H9 (cell line): ENCODE measurements around the gene FAM3C. TPM values are rescaled to one million over a fixed set of nuclear protein-coding genes. Genes with fewer than 3 reads are reported as not detected.

ENCODE experiments used
- DNase-seq: peaks from one replicate; pipeline ENCODE4 v3.0.0-alpha.2; 2017
- H2AFZ ChIP-seq: one replicate; pipeline ENCODE4 v1.6.1; 2013; ENCODE audit warnings: mild to moderate bottlenecking, low read length, control low read depth, moderate library complexity
- H2AK5ac ChIP-seq: 2 replicates; pipeline ENCODE4 v1.6.1; 2013; ENCODE audit warnings: low read length, control low read depth, mixed read lengths; ENCODE audit not compliant: insufficient read length
- H2BK120ac ChIP-seq: one replicate; pipeline ENCODE4 v1.6.1; 2013; ENCODE audit warnings: low read depth, mild to moderate bottlenecking, low read length, control low read depth, inconsistent platforms; ENCODE audit not compliant: poor library complexity, severe bottlenecking
- H2BK12ac ChIP-seq: 2 replicates; pipeline ENCODE4 v1.6.1; 2013; ENCODE audit warnings: low read length, control low read depth, mixed read lengths, low read depth; ENCODE audit not compliant: insufficient read length
- H2BK15ac ChIP-seq: 2 replicates; pipeline ENCODE4 v1.6.1; 2013; ENCODE audit warnings: low read depth, low read length, control low read depth
- H2BK20ac ChIP-seq: one replicate; pipeline ENCODE4 v1.6.1; 2013; ENCODE audit warnings: low read depth, mild to moderate bottlenecking, low read length, control low read depth, inconsistent platforms; ENCODE audit not compliant: poor library complexity, severe bottlenecking
- H2BK5ac ChIP-seq: 2 replicates; pipeline ENCODE4 v1.6.1; 2013; ENCODE audit warnings: low read length, control low read depth, mixed read lengths; ENCODE audit not compliant: insufficient read length
- H3K14ac ChIP-seq: 2 replicates; pipeline ENCODE4 v1.6.1; 2013; ENCODE audit warnings: low read length, control low read depth; ENCODE audit not compliant: insufficient read depth
- H3K18ac ChIP-seq: 2 replicates; pipeline ENCODE4 v1.6.1; 2013; ENCODE audit warnings: low read depth, mild to moderate bottlenecking, mixed read lengths, low read length, control low read depth; ENCODE audit not compliant: insufficient read length
- H3K23ac ChIP-seq: 2 replicates; pipeline ENCODE4 v1.6.1; 2013; ENCODE audit warnings: low read length, control low read depth, mixed read lengths, low read depth; ENCODE audit not compliant: insufficient read length
- H3K23me2 ChIP-seq: 2 replicates; pipeline ENCODE4 v1.6.1; 2013; ENCODE audit warnings: low read depth, mild to moderate bottlenecking, mixed read lengths, low read length, control low read depth; ENCODE audit not compliant: insufficient read length, poor library complexity, severe bottlenecking
- H3K27ac ChIP-seq: 2 replicates; pipeline ENCODE4 v1.5.1; 2013; ENCODE audit warnings: low read length, control low read depth, mixed read lengths, low read depth; ENCODE audit not compliant: insufficient read length
- H3K27me3 ChIP-seq: 2 replicates; pipeline ENCODE4 v1.6.1; 2013; ENCODE audit warnings: low read length, control low read depth, inconsistent platforms; ENCODE audit not compliant: insufficient read depth
- H3K4ac ChIP-seq: 2 replicates; pipeline ENCODE4 v1.6.1; 2013; ENCODE audit warnings: low read depth, mild to moderate bottlenecking, control low read depth, inconsistent platforms, low read length, moderate library complexity
- H3K4me1 ChIP-seq: 2 replicates; pipeline ENCODE4 v1.6.1; 2013; ENCODE audit warnings: low read length, control low read depth, inconsistent platforms; ENCODE audit not compliant: insufficient read depth
- H3K4me2 ChIP-seq: 2 replicates; pipeline ENCODE4 v1.6.1; 2013; ENCODE audit warnings: low read length, control low read depth, mixed read lengths; ENCODE audit not compliant: insufficient read length, insufficient read depth
- H3K56ac ChIP-seq: 2 replicates; pipeline ENCODE4 v1.6.1; 2013; ENCODE audit warnings: low read depth, mild to moderate bottlenecking, mixed read lengths, low read length, control low read depth; ENCODE audit not compliant: insufficient read length
- H3K79me1 ChIP-seq: 2 replicates; pipeline ENCODE4 v1.6.1; 2013; ENCODE audit warnings: low read depth, mild to moderate bottlenecking, moderate library complexity, low read length, control low read depth, inconsistent platforms; ENCODE audit not compliant: insufficient read depth, poor library complexity, severe bottlenecking
- H3K79me2 ChIP-seq: 2 replicates; pipeline ENCODE4 v1.6.1; 2013; ENCODE audit warnings: low read length, control low read depth, inconsistent platforms; ENCODE audit not compliant: insufficient read depth
- H3K9ac ChIP-seq: 2 replicates; pipeline ENCODE4 v1.6.1; 2013; ENCODE audit warnings: low read length, control low read depth, mixed read lengths; ENCODE audit not compliant: insufficient read length; ENCODE audit errors: extremely low read depth
- H3K9me3 ChIP-seq: one replicate; pipeline ENCODE4 v1.6.1; 2013; ENCODE audit warnings: low read depth, low read length, inconsistent platforms; ENCODE audit not compliant: control insufficient read depth
- H3T11ph ChIP-seq: one replicate; pipeline ENCODE4 v1.6.1; 2013; ENCODE audit warnings: mild to moderate bottlenecking, low read length, control low read depth, inconsistent platforms
- H4K20me1 ChIP-seq: one replicate; pipeline ENCODE4 v1.6.1; 2013; ENCODE audit not compliant: control insufficient read depth, insufficient read length, insufficient read depth
- H4K5ac ChIP-seq: 2 replicates; pipeline ENCODE4 v1.6.1; 2013; ENCODE audit warnings: low read depth, mild to moderate bottlenecking, mixed read lengths, low read length, control low read depth; ENCODE audit not compliant: insufficient read length
- H4K8ac ChIP-seq: replicated peaks from 2 replicates; pipeline ENCODE4 v1.6.1; 2013; ENCODE audit warnings: low read length, control low read depth, mixed read lengths, low read depth; ENCODE audit not compliant: insufficient read length
- H4K91ac ChIP-seq: 2 replicates; pipeline ENCODE4 v1.6.1; 2013; ENCODE audit warnings: low read depth, mild to moderate bottlenecking, moderate library complexity, mixed read lengths, low read length, control low read depth; ENCODE audit not compliant: insufficient read length
- H3K27ac Mint-ChIP-seq, 3 experiments: 2 replicates in 2 of 3; 3 replicates in 1 of 3; pipeline ENCODE4 v1.8.0; 2020 to 2021; ENCODE audit warnings: mixed read lengths in 3 of 3, mild to moderate bottlenecking in 1 of 3, moderate library complexity in 1 of 3
- H3K27me3 Mint-ChIP-seq: 2 replicates; pipeline ENCODE4 v1.8.0; 2021; ENCODE audit warnings: low read depth, mild to moderate bottlenecking, moderate library complexity, mixed read lengths
- H3K36me3 Mint-ChIP-seq, 3 experiments: 2 replicates in 2 of 3; 3 replicates in 1 of 3; pipeline ENCODE4 v1.8.0; 2020 to 2021; ENCODE audit warnings: low read depth in 3 of 3, mixed read lengths in 3 of 3; ENCODE audit not compliant: insufficient read depth in 1 of 3
- H3K4me1 Mint-ChIP-seq, 2 experiments: 2 replicates each; pipeline ENCODE4 v1.8.0; 2020; ENCODE audit warnings: mixed read lengths in 2 of 2
- H3K4me3 Mint-ChIP-seq, 2 experiments: 2 replicates in 1 of 2; 3 replicates in 1 of 2; pipeline ENCODE4 v1.8.0; 2020 to 2021; ENCODE audit warnings: mild to moderate bottlenecking in 2 of 2, mixed read lengths in 2 of 2, moderate library complexity in 1 of 2
- H3K9me3 Mint-ChIP-seq, 2 experiments: 2 replicates in 1 of 2; 3 replicates in 1 of 2; pipeline ENCODE4 v1.8.0; 2020; ENCODE audit warnings: mild to moderate bottlenecking in 2 of 2, mixed read lengths in 2 of 2, moderate library complexity in 1 of 2
- WGBS: extraction: QIAGEN DNeasy Blood & Tissue Kit; methylation state at CpG from one replicate; pipeline ENCODE4 v1.1.7; 2013; ENCODE audit warnings: missing lambda C conversion rate, low lambda C conversion rate, mixed read lengths; ENCODE audit not compliant: insufficient read length; ENCODE audit errors: extremely low coverage; 5-methylcytosine and 5-hydroxymethylcytosine counted together
- total RNA-seq: library from RNA; stranded (reverse); gene quantifications from 2 replicates; pipeline ENCODE4 v1.2.1, GENCODE V29; 2021
- TF ChIP-seq, protein P1 (sequence below): fragments of 200-600 bp; sonication (generic); conservative IDR thresholded peaks from 3 replicates; pipeline ENCODE4 v1.8.0; 2021; ENCODE audit warnings: antibody characterized with exemption, mild to moderate bottlenecking

The FAM3C gene
- total RNA-seq, 1 experiment from 2014 or later = 64.5 TPM

DNA sequence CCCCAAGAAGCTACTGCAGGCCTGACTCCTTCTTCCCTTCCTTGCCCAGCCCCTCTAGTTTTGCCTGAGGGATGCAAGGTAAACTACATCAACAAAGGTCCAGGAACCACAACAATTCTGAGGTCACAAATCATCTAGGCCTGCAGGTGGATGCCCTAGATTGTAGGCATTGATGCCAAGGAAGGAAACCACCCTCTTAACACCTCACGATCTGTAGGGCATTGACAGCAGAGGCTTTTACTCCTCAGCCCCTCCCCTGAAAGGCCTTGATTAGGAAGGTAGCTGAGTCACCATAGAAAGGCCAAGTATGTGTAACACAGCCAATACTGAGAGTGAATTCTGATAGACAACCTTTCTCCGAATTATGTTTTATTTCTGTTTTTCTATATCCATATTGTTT is 46.7 kb upstream of the FAM3C start:
- Histone ChIP-seq H2BK120ac (no peak overlapping the region), H2AK5ac (no peak overlapping the region), H3K18ac (no peak overlapping the region), H3K4me2 (no peak overlapping the region), H2BK12ac (no peak overlapping the region), H2BK20ac (no peak overlapping the region), H3K79me2 (no peaks in the 10 kb centered on the region), H3K23me2 (no peaks in the 10 kb centered on the region), H4K91ac (no peak overlapping the region), H3K23ac (no peak overlapping the region), H3K14ac (no peak overlapping the region), H4K20me1 (no peaks in the 10 kb centered on the region), H2BK15ac (no peak overlapping the region), H3K4me1 (no peaks in the 10 kb centered on the region; the same call in 1 of the 2 replicates), H3K27me3 (no peaks in the 10 kb centered on the region), H3K9ac (no peak overlapping the region), H2BK5ac (no peak overlapping the region), H4K8ac (no peak overlapping the region), H3K56ac (no peak overlapping the region), H3K4ac (no peak overlapping the region), H3K27ac (no peak overlapping the region), H4K5ac (no peak overlapping the region), H3T11ph (no peak overlapping the region), H2AFZ (no peak overlapping the region), H3K9me3 (no peaks in the 10 kb centered on the region), H3K79me1 (no peaks in the 10 kb centered on the region)
- H3K36me3 Mint-ChIP-seq = peaks cover 4 to 17% (median 8%) of the 10 kb centered on the region in 3 experiments; a peak in 6 of 7 replicates
- TF ChIP-seq, protein P1, sequence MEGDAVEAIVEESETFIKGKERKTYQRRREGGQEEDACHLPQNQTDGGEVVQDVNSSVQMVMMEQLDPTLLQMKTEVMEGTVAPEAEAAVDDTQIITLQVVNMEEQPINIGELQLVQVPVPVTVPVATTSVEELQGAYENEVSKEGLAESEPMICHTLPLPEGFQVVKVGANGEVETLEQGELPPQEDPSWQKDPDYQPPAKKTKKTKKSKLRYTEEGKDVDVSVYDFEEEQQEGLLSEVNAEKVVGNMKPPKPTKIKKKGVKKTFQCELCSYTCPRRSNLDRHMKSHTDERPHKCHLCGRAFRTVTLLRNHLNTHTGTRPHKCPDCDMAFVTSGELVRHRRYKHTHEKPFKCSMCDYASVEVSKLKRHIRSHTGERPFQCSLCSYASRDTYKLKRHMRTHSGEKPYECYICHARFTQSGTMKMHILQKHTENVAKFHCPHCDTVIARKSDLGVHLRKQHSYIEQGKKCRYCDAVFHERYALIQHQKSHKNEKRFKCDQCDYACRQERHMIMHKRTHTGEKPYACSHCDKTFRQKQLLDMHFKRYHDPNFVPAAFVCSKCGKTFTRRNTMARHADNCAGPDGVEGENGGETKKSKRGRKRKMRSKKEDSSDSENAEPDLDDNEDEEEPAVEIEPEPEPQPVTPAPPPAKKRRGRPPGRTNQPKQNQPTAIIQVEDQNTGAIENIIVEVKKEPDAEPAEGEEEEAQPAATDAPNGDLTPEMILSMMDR = no peak
- H3K9me3 Mint-ChIP-seq = peaks cover 9 to 14% of the 10 kb centered on the region in 2 experiments
- DNase-seq = no peak
- no peak overlapping the region for H3K27ac Mint-ChIP-seq
- no CpG with 5 or more reads among the region's 2 CpGs for WGBS
- no peaks in the 10 kb centered on the region; the same call in 1 of the 2 replicates for H3K27me3 Mint-ChIP-seq
- H3K4me1 Mint-ChIP-seq = peaks cover 13 to 14% of the 10 kb centered on the region in 2 experiments
- no peak overlapping the region for H3K4me3 Mint-ChIP-seq
